Loucy (cell line): Measurements from ENCODE around the gene COA8.
A peak's percentile ranks its signal among the peaks of the same experiment; 100 is the strongest.

ENCODE experiments used
- CTCF ChIP-seq: fragments of 200-600 bp; sonication (generic); conservative IDR thresholded peaks from 2 replicates; pipeline ENCODE4 v1.5.1; 2014; ENCODE audit warnings: mild to moderate bottlenecking, antibody characterized with exemption, low read length
- EZH2phosphoT487 ChIP-seq: fragments of 200-600 bp; IDR thresholded peaks from 2 replicates; pipeline ENCODE4 v1.6.1; 2018; ENCODE audit warnings: antibody characterized with exemption, mild to moderate bottlenecking, moderate library complexity, borderline replicate concordance

DNA sequence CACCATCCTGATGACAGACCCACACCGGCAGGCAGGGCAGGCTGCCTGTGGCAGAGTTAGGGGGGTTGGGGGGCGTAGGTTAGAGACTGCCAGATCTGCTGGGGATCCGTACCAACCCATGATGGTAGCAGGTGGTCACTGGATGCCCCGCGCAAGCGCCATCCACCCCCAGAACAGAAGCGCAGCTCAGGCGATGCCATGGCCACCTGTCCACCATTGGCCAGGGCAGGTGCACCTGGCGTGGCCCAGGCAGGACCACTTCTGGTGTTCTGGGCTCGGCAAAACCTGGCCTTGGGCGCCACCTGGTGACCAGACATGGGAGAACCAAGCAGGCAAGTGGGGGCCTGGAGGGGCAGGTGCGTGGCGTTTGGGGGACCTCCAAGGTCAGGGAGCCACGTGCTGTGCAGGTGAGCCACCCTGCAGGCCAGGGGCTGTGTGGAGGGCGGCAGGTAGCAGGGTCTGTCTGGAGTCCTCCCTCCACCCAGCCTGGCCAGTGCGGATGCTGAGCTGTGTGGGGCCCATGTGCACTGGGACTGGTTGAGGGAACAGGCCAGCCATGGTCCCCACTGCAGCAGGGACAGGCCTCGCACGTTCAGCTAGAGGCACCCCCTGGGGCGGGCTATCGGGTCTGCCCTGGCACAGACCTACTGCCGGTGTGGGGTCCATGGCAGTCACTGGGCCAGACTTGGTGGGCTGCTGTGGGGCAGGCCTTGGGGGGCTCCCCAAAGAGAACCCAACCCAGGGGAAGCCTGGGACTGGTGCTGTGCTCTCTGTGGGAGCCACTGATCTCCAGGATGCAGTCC lies 15.9 kb upstream of the COA8 start:
- TF ChIP-seq EZH2phosphoT487, result no peak
- peak; percentile 93 for TF ChIP-seq CTCF
